ENCODE results near the gene SFXN5.
"Not testable (repeated sequence)": the region's sequence is repeated elsewhere in the genome, so short reads cannot be mapped to it uniquely, and the experiment has no call there.

Gene SFXN5

DNA sequence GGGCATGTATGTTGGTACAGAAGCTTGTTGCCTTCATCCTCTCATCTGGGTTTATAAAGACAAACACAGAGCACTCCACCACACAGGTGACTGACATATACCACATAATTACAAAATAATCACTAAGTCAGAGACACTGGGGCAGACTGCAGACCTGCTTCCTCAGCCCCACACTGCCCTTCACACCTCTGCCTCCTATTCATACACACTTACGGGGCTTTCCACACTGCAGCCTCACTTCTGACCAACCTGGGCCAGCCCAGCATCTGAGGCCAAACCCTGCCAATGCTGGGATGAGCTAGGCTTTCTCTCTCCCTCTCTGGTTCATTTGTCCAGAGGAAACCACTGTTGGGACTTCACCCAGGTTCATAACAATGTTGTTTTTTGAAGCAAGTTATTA, 149.7 kb downstream of the SFXN5 start:
- no peak for DNase-seq (ENCODE audit: low read depth)

DNA sequence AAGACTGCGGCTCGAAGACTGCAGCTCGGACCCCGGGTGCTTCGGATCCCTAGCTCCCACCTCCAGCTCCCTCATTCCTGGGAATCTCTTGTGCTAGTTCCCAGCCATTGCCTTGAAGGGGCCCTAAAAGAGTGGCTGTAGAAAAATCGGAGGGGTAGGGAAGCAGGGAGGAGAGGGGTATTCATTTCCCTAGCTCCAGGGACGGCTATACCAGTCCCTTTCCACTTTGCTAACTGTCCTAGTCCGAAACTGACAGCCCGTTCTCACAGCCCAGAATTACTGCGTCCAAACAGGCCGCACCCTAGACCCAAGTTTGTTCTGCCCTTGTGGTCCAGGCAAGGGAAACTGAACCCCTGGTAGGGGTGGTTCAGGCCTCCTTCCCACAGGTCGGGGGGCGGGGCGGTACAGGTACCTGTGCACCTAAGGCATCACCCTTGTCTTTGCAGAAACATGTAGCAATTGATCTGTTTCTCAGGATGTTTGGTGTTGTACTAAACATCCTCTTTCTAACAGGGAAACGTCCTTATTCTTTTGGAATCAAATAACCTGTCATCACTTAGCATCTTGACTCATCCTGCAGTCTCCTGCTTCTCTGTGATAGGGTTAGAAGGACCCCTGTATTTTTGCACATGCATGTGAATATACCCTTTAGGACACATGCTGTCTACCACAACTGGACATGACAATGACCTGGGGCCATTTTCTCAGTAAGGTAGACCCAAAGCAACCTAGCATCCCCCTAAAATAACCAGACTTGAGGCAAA, 150.2 kb downstream of the SFXN5 start:
- no peak for DNase-seq (ENCODE audit: low read depth)

DNA sequence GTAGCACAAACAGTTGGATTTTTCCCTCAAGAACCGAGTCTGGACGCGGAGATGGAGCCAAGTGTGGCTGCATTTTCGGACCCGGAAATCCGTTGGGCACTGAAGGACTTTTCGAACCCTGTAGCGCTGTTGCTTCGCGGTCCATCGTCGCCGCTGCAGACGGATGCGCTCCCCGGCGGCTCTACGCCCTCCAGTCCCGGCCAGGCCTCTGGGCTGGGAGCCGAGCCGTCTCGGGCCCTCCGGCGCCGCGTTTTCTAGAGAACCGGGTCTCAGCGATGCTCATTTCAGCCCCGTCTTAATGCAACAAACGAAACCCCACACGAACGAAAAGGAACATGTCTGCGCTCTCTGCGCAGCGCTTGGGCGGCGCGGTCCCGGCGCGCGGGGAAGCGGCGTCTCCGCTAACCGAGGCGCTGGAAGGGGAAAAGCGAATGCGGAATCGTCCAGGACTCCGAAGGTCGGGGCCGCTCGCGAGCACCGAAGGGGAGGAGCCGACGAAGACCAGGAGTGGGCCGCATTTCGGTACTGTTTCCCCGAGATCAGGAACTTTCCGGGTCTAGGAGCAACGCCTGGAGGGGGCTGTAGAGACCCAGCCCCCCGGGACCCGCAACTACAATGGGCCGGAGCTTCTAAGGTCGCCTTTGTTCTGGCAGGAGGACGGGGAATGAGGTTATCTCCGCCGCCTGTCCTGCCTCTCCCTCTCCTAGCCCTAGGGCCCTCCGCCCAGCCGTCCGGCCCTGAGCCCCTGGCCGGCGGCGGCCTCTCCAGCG, 151.0 kb downstream of the SFXN5 start:
- no peak for DNase-seq (ENCODE audit: low read depth)

DNA sequence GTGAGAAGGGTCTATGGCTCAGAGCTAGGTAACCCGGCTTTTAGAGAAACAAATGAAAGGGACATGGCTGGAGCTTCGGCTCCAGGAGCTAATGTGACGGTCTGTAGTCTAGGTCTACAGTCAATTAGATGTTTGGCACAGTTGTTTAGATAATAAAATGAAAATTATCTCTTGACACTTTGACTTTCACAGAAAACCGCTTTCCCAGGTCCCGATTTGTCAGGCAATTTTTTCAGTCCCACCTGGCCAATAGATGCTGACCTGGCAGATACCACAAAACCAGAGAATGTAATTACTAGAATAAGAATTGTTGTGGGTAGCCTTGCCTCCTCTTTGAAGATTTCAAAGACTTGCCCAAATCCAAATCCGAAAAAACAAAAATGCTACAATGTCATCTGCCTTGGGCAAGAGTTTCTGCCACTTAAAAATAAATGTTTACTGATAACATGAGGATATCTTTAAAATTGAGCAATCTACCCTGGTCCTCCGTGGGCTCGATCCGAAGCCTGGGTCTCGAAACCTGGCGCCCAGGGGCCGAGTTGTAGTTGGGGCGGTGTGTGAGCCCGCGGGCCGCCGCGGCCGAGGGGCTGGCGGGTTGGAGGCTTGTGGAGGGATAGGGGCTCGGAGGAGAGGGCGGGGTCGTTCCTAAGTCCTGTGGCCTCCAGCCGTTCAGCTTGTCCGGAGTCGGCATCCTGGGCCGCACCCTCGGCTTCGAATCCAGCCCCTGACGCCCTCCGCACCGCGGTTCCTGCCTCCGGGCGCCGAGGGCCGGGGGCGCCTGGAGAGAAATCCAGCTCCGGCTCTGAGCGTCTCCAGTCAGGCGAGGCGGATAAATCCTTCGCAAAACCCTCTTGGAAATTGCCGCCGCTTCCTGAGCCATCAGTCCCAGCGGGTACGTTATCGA, 151.8 kb downstream of the SFXN5 start:
- DNase-seq (ENCODE audit: low read depth): no peak

DNA sequence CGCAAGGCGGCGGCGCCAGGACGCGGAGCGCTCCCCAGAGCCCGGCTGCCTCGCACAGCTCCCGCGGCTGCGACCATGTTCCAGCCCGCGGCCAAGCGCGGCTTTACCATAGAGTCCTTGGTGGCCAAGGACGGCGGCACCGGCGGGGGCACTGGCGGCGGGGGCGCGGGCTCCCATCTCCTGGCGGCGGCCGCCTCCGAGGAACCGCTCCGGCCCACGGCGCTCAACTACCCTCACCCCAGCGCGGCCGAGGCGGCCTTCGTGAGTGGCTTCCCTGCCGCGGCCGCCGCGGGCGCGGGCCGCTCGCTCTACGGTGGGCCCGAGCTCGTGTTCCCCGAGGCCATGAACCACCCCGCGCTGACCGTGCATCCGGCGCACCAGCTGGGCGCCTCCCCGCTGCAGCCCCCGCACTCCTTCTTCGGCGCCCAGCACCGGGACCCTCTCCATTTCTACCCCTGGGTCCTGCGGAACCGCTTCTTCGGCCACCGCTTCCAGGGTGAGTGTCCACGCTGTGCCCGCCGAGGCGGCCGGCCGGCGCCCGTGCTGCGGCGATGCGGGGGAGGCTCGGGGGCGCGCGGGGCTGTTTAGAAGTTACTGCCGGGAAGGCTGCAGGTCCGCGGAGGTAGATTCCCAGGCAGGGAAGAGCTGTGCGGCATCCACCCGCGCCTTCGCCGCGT, 153.5 kb downstream of the SFXN5 start:
- no peak for DNase-seq (ENCODE audit: low read depth)

DNA sequence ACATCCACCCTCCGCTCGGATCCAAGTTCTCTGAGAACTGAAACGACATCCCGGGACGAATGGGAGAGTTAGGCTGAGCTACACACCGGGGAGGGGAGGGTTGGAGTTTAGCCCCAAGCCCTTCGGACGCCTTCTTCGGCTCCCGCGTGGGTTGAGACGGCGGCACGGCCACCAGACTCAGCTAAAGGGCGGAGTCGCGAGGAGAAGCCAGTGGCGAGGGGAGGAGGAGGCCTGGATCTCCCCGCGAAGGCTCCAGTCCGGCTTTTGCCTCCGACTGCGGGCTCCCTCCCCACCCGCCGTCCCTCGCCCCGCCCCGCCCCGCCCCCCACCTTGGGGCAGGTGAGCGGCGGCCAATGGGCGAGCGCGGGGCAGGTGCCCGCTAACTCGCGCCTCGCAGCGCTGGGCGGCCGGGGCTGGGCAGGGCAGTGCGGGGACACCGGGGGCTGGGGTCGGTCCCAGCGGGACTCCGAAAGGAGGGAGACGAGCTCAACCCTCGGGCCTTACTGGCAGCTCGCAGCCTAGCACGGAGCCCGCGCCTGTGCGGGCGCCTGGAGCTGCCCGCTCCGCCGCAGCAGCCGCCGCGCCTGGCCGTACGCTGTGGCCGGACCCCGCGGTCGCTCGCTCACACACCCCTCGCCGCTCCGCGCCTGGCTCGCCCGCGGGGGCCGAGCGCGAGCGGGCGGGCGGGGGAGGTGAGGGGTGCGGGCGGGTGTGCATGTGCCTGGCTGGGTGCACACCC, 154.2 kb downstream of the SFXN5 start, which contains the start of gene EMX1:
Gene EMX1 (plus strand): TSS at position 382 of the 739 bp plus-strand sequence. CDS start 334 bp downstream, at position 716.
- DNase-seq (ENCODE audit: low read depth): no peak

DNA sequence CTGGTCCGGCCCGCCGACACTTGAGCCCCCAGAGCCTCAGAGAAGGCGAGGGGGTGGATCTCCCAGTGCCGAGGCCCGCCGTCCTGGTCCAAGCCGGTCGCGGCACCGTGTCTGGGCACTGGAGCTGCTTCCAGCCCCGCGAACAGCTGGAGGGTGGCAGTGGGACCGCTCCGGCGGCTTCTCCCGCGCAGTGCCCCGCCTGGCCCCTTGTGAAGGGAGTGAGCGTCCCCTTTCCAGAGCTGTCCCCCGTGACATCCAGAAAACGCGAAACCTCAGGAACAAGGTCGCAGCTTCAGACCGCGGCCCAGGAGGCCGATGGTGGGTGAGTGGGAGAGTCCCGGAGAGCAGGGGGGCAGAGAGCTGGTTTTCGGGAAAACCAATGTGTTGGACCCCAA, 154.8 kb downstream of the SFXN5 start:
- DNase-seq (ENCODE audit: low read depth): no peak

DNA sequence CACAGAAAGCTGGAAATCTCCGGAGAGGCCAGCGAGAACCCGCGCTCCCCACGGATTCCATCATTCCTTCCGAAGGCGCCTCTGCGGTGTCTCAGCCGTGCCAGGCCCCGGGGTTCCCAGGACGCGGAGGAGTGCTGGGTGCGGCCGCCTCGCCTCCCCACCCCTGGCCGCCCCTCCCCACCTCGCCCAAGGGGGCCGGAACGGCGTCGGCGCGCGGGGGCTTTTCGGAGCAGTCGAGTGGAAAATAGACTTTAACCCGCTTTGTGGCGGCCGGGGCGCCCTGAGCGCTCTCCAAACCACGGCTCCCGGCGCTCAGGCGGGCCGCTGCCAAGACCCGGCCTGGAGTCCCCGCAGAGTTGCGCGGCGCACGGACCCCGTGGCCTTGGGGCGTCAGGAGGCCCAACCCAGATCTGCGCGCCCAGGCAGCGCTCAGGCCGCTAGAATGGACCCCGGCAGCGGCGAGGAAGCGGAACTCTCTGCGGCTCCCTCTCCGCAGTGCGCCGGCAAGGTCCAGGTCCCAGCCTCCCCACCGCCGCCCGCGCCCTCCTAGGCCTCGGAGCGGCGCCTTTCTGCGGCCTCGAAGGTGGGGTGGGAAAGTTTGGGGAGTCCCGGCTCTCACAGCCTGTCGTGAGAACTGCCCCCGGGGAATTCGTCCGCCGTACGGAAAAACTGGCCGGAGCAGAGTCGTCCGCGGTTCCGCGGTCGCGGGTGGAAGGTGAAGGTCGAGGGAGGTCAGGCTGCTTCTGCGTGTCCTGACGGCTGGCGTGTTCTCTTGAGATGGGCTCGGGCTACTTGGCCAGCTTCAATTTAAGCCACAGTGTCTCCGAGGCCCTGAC, 155.4 kb downstream of the SFXN5 start:
- no peak for DNase-seq (ENCODE audit: low read depth)

DNA sequence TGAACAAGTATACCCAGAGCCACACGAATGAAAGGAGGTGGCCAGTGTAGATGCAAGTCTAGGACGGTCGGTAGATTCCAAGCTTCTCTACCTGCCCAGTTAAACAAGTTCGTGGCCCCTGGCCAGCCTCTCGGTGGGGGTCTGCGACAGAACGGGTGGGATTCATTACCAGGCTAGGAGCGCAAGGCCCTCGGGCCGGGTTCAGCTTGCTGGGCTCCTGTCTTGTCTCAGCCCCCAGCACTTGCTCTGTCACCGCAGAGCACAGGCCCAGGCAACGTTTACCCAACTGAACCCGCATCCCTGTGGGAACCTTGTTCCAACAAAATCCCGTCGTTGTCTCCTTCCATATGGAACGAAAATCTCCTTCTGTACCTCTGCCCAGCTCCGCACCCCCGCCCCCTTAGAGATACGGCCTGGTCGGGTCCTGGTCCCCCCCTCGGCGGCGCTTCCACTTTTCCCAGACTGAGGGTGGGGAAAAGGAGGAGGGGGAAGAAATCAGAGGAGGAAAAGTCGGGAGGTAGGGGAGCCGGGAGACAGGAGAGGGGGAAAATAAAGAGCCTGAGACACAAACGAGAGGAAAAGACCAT, 156.1 kb downstream of the SFXN5 start:
- DNase-seq (ENCODE audit: low read depth): no peak

DNA sequence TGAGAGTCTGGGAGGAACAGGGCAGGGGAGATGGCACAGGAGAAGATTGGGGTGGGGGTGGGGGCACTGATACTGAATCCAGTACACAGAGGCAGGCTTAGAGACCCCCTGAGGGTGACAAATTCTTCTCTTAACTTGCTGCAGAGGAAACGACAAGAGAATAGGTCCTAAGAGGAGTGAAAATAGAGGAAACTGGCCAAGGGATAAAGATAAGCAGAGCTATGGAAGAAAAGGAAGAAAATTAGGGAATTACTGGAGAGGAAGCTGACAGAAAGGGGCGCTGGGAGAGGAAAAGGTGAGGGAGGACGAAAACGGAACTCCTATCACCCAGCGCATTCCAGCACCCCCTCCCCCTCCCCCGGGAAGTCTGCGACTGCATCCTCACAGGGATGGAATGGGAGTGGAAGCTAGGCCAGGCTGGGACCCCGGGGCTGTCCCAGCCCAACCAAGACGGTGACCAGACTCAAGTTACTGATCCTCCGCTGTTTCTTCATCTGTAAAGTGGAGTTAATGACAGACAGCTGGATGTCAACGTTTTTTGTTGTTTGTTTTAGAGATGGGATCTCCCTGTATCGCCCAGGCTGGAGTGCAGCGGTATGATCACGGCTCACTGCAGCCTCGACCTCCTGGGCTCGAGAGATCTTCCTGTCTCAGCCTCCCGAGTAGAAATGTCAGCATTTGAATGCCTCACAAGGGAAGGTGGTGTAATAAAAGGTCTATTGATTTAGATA, 156.8 kb downstream of the SFXN5 start:
- no peak for DNase-seq (ENCODE audit: low read depth)

DNA sequence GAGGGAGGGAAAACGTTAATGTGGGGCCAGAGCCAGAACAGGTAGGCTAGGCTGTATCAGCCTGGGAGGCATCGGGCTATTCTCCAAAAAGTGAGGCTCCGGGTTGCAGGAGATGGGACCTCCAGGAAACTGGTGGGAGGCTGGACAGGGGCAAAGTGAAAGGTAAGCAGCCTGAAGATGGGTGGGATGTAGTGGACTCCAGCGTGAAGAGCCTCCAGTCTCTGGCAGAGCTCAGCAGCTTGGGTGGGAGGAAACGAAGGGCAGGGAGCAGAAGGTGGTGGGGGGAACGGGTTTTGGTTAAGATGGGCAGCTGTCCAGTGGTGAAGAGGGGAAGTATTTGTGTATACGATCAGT, 157.3 kb downstream of the SFXN5 start:
- no peak for DNase-seq (ENCODE audit: low read depth)

DNA sequence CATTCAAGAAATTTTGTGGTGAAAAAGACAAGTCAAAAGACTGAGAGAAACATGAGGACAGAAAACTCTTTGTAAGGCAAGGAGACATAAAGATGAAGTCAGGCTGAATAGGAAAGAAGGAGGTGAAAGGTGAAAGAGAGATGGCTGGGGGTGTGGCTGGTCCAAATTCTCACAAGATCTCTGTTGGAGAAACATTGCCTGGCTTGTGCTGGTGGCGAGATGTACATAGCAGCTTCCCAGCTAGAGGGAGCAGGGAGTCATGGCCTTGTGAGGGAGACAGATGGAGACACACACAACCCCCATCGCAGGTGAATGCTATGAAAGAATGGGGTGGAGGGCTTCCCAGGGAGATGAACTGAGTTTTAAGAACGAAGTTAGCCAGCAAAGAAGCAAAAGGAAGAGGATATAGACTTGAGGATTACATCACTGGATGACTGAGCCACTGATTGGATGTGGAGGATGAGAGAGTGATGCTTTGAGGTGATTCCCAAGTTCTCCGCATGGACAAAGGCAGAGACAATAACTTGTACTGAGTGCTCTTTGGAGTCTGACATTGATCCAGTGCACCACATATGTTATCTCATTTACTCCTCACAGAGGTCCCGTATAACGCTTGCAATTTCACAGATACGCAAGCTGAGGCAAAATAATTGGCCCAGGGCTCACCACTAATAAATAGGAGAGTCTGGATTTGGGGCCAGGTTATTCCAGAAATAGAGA, 157.9 kb downstream of the SFXN5 start:
- DNase-seq (ENCODE audit: low read depth): no peak

DNA sequence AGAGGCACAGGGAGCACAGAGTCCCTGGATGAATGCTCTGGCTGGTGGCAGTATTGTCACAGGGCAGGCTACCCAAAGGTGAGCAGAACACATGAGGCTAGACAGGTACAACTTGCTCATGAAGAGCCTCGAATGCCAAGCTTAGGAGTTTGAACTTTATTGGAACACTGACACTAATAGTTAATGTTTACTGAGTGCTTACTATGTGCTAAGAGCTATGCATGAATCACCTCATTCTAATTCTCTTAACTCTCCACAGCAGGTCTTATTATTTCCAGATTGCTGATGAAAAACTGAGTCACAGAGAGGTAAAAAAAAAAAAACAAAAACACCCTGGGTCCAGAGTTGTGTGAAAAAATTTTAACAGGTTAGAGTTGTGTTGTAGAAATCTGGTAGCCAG, 160.3 kb downstream of the SFXN5 start:
- DNase-seq (ENCODE audit: low read depth): no peak

DNA sequence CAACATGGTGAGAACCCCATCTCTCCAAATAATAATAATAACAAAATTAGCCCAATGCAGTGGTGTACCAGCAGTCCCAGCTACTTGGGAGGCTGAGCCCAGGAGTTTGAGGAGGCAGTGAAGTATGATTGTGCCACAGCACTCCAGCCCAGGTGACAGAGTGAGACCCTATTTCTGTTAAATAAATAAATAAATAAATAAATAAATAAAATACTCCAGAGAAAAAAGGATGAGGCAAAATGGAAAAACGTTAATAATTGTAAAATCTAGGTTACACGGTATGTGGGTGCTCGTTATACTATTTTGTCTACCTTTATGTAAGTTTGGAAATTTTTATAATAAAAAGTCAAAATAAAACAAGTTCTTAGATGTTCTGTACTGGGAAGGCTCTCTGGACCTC, 162.8 kb downstream of the SFXN5 start:
- no peak for DNase-seq (ENCODE audit: low read depth)

DNA sequence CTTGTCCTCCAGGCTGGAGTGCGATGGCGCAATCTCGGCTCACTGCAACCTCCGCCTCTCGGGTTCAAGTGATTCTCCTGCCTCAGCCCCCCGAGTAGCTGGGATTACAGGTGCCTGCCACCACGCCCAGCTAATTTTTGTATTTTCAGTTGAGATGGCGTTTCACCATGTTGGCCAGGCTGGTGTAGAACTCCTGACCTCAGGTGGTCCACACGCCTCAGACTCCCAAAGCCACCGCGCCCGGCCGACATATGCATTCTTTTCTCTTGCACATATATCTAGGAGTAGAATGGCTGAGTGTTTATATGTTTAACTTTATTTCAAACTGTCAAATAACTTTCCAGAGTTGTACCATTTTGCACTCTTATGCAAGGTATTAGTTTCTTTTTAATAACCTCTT, 164.1 kb downstream of the SFXN5 start:
- DNase-seq (ENCODE audit: low read depth): not testable (repeated sequence)

DNA sequence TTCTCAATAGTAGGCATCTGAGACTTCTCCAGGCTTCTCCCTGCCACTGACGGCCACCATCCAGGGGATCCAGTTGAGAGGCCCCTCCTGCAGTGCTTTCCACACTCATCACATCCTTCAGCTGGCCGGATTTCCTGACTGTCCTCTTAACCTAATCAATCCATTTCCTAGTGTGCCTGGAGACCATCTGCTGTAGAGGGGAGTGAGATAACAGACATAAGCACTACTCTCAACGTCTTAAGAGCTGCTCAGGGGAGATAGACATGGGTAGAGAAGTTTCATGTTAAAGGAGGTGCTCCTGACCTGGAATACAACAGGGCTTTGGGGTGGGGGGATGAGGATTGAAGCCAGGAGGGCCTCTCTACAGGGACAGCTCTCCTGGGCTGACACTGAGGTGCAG, 170.1 kb downstream of the SFXN5 start:
- no peak for DNase-seq (ENCODE audit: low read depth)

DNA sequence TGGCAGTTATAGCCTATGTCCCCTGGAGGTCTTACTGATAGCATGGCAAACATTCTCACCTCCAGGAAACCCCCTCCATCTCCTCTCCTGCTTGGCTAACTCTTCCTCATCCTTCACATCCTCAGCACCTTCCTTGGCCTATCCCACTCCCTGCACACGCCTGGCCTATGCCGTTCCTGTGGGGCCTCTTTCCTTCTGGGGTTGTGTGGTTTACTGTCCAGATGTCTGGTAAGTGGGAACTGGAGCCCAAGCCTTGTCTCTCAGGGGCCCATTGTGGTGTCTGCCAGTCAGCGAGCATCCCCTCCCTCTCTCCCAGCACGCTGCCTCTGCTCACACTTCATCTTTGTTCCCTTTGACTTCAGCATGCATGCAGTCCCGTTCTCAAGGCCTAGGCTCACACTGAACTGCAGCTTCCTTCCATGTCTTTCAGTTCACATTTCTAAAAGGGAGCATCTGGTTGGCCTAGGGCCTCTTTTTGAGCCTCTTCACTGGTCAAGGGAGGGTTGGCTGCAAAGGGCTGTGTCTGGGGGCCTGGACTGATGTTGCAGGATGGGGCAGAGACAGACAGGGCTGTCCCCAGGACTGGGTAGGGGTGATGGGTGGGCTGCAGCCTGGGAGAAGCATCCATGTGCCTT, 171.2 kb downstream of the SFXN5 start:
- DNase-seq (ENCODE audit: low read depth): no peak

DNA sequence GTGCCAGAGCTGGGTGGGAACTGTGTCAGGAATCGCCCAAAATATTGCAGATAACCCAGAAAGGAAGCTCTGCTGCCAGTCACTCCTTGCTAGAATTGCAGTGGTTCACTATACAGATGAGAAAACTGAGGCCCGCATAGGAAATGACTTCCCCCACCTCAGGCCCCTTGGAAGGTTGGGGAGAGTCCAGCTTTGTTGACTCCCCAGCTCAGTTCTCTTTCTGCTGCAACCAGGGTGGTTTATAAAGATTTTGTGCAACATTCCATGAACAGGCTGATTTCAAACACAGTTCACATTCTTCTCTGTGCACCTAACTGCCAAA, 173.0 kb downstream of the SFXN5 start:
- DNase-seq (ENCODE audit: low read depth): no peak

Data from HS-5 (cell line).